Measurements from ENCODE around the gene OSBPL5.

DNA sequence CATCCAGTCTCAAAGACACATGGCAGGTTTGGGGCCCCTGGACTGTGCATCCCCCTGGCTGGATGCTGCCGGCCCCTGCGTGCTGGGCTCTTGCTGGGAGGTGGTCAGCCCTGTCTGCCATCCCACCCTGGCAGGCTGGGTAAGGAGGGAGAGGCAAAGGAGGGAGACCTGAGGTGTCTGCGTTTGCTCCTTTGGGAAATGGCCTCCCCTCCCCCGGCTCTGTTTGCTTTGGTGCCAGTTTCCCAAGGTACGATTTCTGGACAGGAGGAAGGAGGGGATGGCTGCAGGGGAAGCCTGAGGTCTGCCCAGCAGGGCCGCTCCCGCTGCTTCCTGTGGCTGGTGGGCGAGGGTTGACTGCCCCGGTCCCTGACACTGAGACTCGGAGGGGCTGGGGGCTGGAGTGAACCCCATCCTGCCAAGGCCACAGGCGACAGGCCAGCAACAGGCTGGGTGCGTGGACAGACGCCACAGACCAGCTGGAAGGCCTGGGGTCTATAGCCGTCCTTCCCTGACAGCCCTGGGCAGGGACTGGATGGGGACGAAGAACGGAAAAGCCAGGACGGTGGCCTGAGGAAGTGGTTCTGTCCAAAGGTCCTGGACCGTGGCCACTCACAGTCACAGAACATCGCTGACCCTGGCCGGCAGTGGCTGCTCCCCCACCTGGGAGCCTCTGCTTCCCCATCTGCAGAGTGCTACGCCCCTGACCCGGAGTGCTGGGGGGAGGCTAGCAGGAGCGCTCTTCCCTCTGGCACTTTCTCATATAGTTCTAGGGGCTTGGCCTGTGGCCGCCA lies 38.0 kb downstream of the OSBPL5 start:
- TF ChIP-seq POLR2AphosphoS5 (IDR thresholded peaks at IDR 0.05) (no peak), CTCF (IDR thresholded peaks at IDR 0.05) (no peak), POLR2A (IDR thresholded peaks at IDR 0.05) (no peak), EP300 (IDR thresholded peaks at IDR 0.05) (no peak)

Measured in stomach (tissue), 4 donors.